Subcutaneous preadipocyte (primary cell): ENCODE measurements around the gene OR2T34. TPM values are rescaled to one million over a fixed set of nuclear protein-coding genes. Genes with fewer than 3 reads are reported as not detected.

ENCODE experiments used
- small RNA-seq: library from RNA; depleted of rRNA; stranded (forward); fragments of <200 nt; gene quantifications from one replicate; pipeline ENCODE3, GENCODE V24; 2012
- total RNA-seq: library from RNA; depleted of rRNA; stranded (reverse); fragments of >200 nt; gene quantifications from 2 replicates; pipeline ENCODE4 v1.2.3, GENCODE V29; 2012

The OR2T34 gene
- not detected in 2 replicates for total RNA-seq

GRCh38 chr1:248574657-248575056 lies at the start of gene OR2T34:
Gene OR2T34 (minus strand): TSS chr1:248574757. CDS start chr1:248574757, 0 bp downstream.

GRCh38 chr1:248597589-248597988 lies 23.0 kb upstream of the OR2T34 start, which contains the start of gene OR2T10:
Gene OR2T10 (minus strand): TSS chr1:248597700. CDS start chr1:248593768, 3,932 bp downstream.

DNA sequence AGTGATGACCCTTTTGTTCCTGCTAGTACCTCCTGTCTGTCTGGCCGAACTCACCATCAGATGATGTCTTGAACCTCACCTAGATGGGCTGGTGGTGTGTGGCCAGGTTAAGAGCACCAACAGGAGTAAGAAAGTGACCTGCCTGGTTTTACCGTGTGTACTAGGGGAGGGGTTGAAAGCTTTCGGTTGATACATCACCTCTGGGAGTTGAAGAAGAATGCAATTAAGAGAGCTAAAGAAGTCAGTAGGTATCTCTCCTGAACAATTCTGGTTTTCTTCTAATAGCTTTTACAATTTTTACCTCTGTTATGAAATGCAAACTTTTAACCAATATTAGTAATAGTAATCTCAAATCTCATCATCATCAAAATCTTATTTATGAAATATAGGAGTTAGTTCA lies 11.9 kb downstream of the OR2T34 start, which contains the start of gene OR2T29:
TSS of gene OR2T29 (minus strand) at position 101 of the 400 bp plus-strand sequence. CDS start 3,281 bp downstream, outside the sequence.

Small RNAs within 50 kb of the gene (small RNA-seq; reads per million reads assigned to genes)
- not detected for gene RF00019

Other genes starting within 250 kb of the OR2T34 start
- gene OR14C36, start 226.0 kb downstream of the OR2T34 start, total RNA-seq: not detected in 2 replicates
- not detected in 2 replicates for gene OR2T4, start 213.1 kb downstream of the OR2T34 start, total RNA-seq
- gene OR2T6, start 199.0 kb downstream of the OR2T34 start, total RNA-seq: not detected in 2 replicates
- gene OR2T1, start 171.7 kb downstream of the OR2T34 start, total RNA-seq: not detected in 2 replicates
- gene OR2T2, start 129.1 kb downstream of the OR2T34 start, total RNA-seq: not detected in 2 replicates
- gene OR2T3, start 101.4 kb downstream of the OR2T34 start, total RNA-seq: not detected in 2 replicates
- not detected in 2 replicates for gene OR2T5, start 86.2 kb downstream of the OR2T34 start, total RNA-seq
- gene OR2G6, start 66.7 kb downstream of the OR2T34 start, total RNA-seq: not detected in 2 replicates
- not detected in 2 replicates for gene OR2T29, start 12.0 kb downstream of the OR2T34 start, total RNA-seq
- not detected in 2 replicates for gene OR2T10, start 22.9 kb upstream of the OR2T34 start, total RNA-seq
- gene OR2T11, start 60.3 kb upstream of the OR2T34 start, total RNA-seq: not detected in 2 replicates
- not detected in 2 replicates for gene OR2T35, start 70.5 kb upstream of the OR2T34 start, total RNA-seq
- gene OR2T27, start 80.8 kb upstream of the OR2T34 start, total RNA-seq: not detected in 2 replicates
- gene OR14I1, start 128.0 kb upstream of the OR2T34 start, total RNA-seq: not detected in 2 replicates
- not detected in 2 replicates for gene LYPD8, start 181.0 kb upstream of the OR2T34 start, total RNA-seq